Endodermal cell (in vitro differentiated cells): ENCODE measurements around the gene SEMA5A. TPM values are rescaled to one million over a fixed set of nuclear protein-coding genes. Genes with fewer than 3 reads are reported as not detected.

Experiments used
- DNase-seq: peaks from one replicate; pipeline ENCODE4 v3.0.0-alpha.2; 2017
- H3K27ac ChIP-seq: 2 replicates; pipeline ENCODE4 v1.5.1; 2013; ENCODE audit warnings: mild to moderate bottlenecking, low read depth, low read length, moderate library complexity
- H3K27me3 ChIP-seq: 2 replicates; pipeline ENCODE4 v1.6.1; 2013; ENCODE audit warnings: mild to moderate bottlenecking, low read length, moderate library complexity; ENCODE audit not compliant: insufficient read depth, control insufficient read depth, poor library complexity, severe bottlenecking
- H3K36me3 ChIP-seq: 2 replicates; pipeline ENCODE4 v1.7.0; 2013; ENCODE audit warnings: mild to moderate bottlenecking, low read length, moderate library complexity; ENCODE audit not compliant: control insufficient read depth, insufficient read depth
- H3K4me1 ChIP-seq: one replicate; pipeline ENCODE4 v1.7.0; 2013; ENCODE audit warnings: low read length; ENCODE audit not compliant: control insufficient read depth, insufficient read depth
- H3K4me3 ChIP-seq: 2 replicates; pipeline ENCODE4 v1.5.1; 2013; ENCODE audit warnings: mild to moderate bottlenecking, low read length, moderate library complexity
- H3K9ac ChIP-seq: 2 replicates; pipeline ENCODE4 v1.6.1; 2013; ENCODE audit warnings: mild to moderate bottlenecking, low read length, moderate library complexity; ENCODE audit not compliant: poor library complexity, severe bottlenecking; ENCODE audit errors: extremely low read depth
- H3K9me3 ChIP-seq: 2 replicates; pipeline ENCODE4 v1.6.1; 2013; ENCODE audit warnings: mild to moderate bottlenecking, low read length, moderate library complexity; ENCODE audit not compliant: control insufficient read depth
- H3K27ac Mint-ChIP-seq: 2 replicates; pipeline ENCODE4 v1.8.0; 2020; ENCODE audit warnings: mixed read lengths
- H3K27me3 Mint-ChIP-seq: 2 replicates; pipeline ENCODE4 v1.8.0; 2021; ENCODE audit warnings: mild to moderate bottlenecking, mixed read lengths; ENCODE audit not compliant: insufficient read depth
- H3K36me3 Mint-ChIP-seq: 2 replicates; pipeline ENCODE4 v1.8.0; 2020; ENCODE audit warnings: low read depth, mixed read lengths
- H3K4me1 Mint-ChIP-seq: 2 replicates; pipeline ENCODE4 v1.8.0; 2020; ENCODE audit warnings: mixed read lengths
- H3K4me3 Mint-ChIP-seq: 2 replicates; pipeline ENCODE4 v1.8.0; 2020; ENCODE audit warnings: mild to moderate bottlenecking, moderate library complexity, mixed read lengths
- H3K9me3 Mint-ChIP-seq: 2 replicates; pipeline ENCODE4 v1.8.0; 2020; ENCODE audit warnings: mild to moderate bottlenecking, mixed read lengths
- CTCF ChIP-seq: fragments of 200-600 bp; sonication (generic); conservative IDR thresholded peaks from 2 replicates; pipeline ENCODE4 v1.5.0; 2021; ENCODE audit warnings: antibody characterized with exemption, mild to moderate bottlenecking
- WGBS, 2 experiments: methylation state at CpG; one replicate each; pipeline versions ENCODE4 v1.1.5 to v1.1.7; 2013; ENCODE audit warnings: missing lambda C conversion rate in 2 of 2, mixed read lengths in 1 of 2; ENCODE audit not compliant: insufficient coverage in 1 of 2, insufficient read length in 1 of 2; 5-methylcytosine and 5-hydroxymethylcytosine counted together
- total RNA-seq, 2 donors: library from RNA; stranded (reverse); fragmentation: NEBNext Ultra II Directional in 1 of 2; extraction: Animal tissue kit (Norgen Biotek cat#: 25700) in 1 of 2; gene quantifications; 2 replicates in 1 of 2; 3 replicates in 1 of 2; pipeline ENCODE4 v1.2.1, GENCODE V29; 2021

The SEMA5A gene
- total RNA-seq, 2 donors from 2014 or later: 46.8 to 77.8 TPM

- peaks cover 39% of the 10 kb centered on the region for H3K36me3 Mint-ChIP-seq
- TF ChIP-seq CTCF: no peak
- no peaks in the 10 kb centered on the region for H3K27me3 Mint-ChIP-seq
- no peaks in the 10 kb centered on the region for H3K9me3 ChIP-seq
- H3K27ac ChIP-seq: no peak overlapping the region
- DNase-seq: no peak
- H3K4me3 ChIP-seq: no peak overlapping the region
- no peaks in the 10 kb centered on the region for H3K4me1 Mint-ChIP-seq
- H3K27me3 ChIP-seq: no peaks in the 10 kb centered on the region
- peaks cover 72% of the 10 kb centered on the region for H3K36me3 ChIP-seq
- no peak overlapping the region for H3K9ac ChIP-seq
- H3K4me3 Mint-ChIP-seq: no peak overlapping the region
- H3K9me3 Mint-ChIP-seq: no peaks in the 10 kb centered on the region
- H3K27ac Mint-ChIP-seq: no peak overlapping the region
- H3K4me1 ChIP-seq: no peaks in the 10 kb centered on the region
Observed at GRCh38 chr5:9183992-9184391, 361.9 kb downstream of the SEMA5A start.

GRCh38 chr5:9182899-9183695 is 362.8 kb downstream of the SEMA5A start:
- no peak overlapping the region for H3K4me3 ChIP-seq
- H3K27ac ChIP-seq: no peak overlapping the region
- Mint-ChIP-seq H3K9me3 (no peaks in the 10 kb centered on the region), H3K27ac (no peak overlapping the region), H3K4me1 (no peaks in the 10 kb centered on the region), H3K36me3 (peaks cover 34% of the 10 kb centered on the region), H3K27me3 (no peaks in the 10 kb centered on the region), H3K4me3 (no peak overlapping the region)
- no peaks in the 10 kb centered on the region for H3K4me1 ChIP-seq
- peaks cover 70% of the 10 kb centered on the region for H3K36me3 ChIP-seq
- TF ChIP-seq CTCF: no peak
- H3K27me3 ChIP-seq: no peaks in the 10 kb centered on the region
- no peak overlapping the region for H3K9ac ChIP-seq
- 93 to 96% methylated on average over 7 to 11 of the region's 11 CpGs for WGBS, 2 experiments
- no peak for DNase-seq
- H3K9me3 ChIP-seq: no peaks in the 10 kb centered on the region

- Histone ChIP-seq H3K9ac (no peak overlapping the region), H3K27me3 (no peaks in the 10 kb centered on the region), H3K4me3 (no peak overlapping the region), H3K36me3 (peaks cover 68% of the 10 kb centered on the region), H3K4me1 (no peaks in the 10 kb centered on the region), H3K9me3 (peaks cover 25% of the 10 kb centered on the region), H3K27ac (no peak overlapping the region)
- TF ChIP-seq CTCF: no peak
- H3K27me3 Mint-ChIP-seq: no peaks in the 10 kb centered on the region
- DNase-seq: no peak
- H3K4me1 Mint-ChIP-seq: no peaks in the 10 kb centered on the region
- peaks cover 50% of the 10 kb centered on the region for H3K36me3 Mint-ChIP-seq
- no peak overlapping the region for H3K4me3 Mint-ChIP-seq
- H3K9me3 Mint-ChIP-seq: peaks cover 5% of the 10 kb centered on the region
- no peak overlapping the region for H3K27ac Mint-ChIP-seq
Observed at GRCh38 chr5:9176641-9177040, 369.2 kb downstream of the SEMA5A start.
